H1 (cell line): ENCODE results near the gene ATOH8. TPM values are rescaled to one million over a fixed set of nuclear protein-coding genes. Genes with fewer than 3 reads are reported as not detected.

ENCODE experiments used
- CTCF ChIA-PET: fragments of 300-600 bp; sonication (Branson Sonifier 250); formaldehyde crosslinking; loops from one replicate; lab custom pipeline; 2021; ENCODE audit not compliant: partially characterized antibody; lab: Charles Lee
- POLR2A ChIA-PET: fragments of 300-600 bp; sonication (Branson Sonifier 250); formaldehyde crosslinking; loops from one replicate; lab custom pipeline; 2021; ENCODE audit warnings: inconsistent platforms; ENCODE audit not compliant: partially characterized antibody; lab: Charles Lee
- DNase-seq, 2 experiments: peaks; one replicate each; pipeline versions ENCODE4 v3.0.0 to v3.0.0-alpha.2; 2010 to 2022; ENCODE audit warnings: low spot score in 2 of 2, low read depth in 1 of 2, mixed read lengths in 1 of 2
- FAIRE-seq: peaks from 2 replicates; lab custom pipeline; 2011; peaks lifted over from hg19 to GRCh38; lab: Jason Lieb, UNC
- H2AFZ ChIP-seq: 2 replicates; pipeline ENCODE4 v1.8.1; 2012; ENCODE audit warnings: low read length, inconsistent platforms
- H2AK5ac ChIP-seq: 2 replicates; pipeline ENCODE4 v1.6.1; 2013; ENCODE audit warnings: low read depth, low read length
- H2BK120ac ChIP-seq: replicated peaks from 2 replicates; pipeline ENCODE3; 2013; ENCODE audit warnings: low read depth, low read length, inconsistent platforms
- H2BK12ac ChIP-seq: 2 replicates; pipeline ENCODE4 v1.6.1; 2013; ENCODE audit warnings: low read depth, low read length
- H2BK15ac ChIP-seq: 2 replicates; pipeline ENCODE4 v1.6.1; 2013; ENCODE audit warnings: low read length
- H2BK20ac ChIP-seq: 2 replicates; pipeline ENCODE4 v1.6.1; 2013; ENCODE audit warnings: low read length
- H2BK5ac ChIP-seq: 2 replicates; pipeline ENCODE4 v1.6.1; 2013; ENCODE audit warnings: low read depth, low read length
- H3K14ac ChIP-seq: 2 replicates; pipeline ENCODE4 v1.6.1; 2013; ENCODE audit warnings: inconsistent platforms; ENCODE audit not compliant: insufficient read length
- H3K18ac ChIP-seq: 2 replicates; pipeline ENCODE4 v1.6.1; 2013; ENCODE audit warnings: low read length; ENCODE audit errors: extremely low read depth
- H3K23ac ChIP-seq: 2 replicates; pipeline ENCODE4 v1.6.1; 2013; ENCODE audit warnings: inconsistent platforms; ENCODE audit not compliant: insufficient read length
- H3K23me2 ChIP-seq: 2 replicates; pipeline ENCODE4 v1.6.1; 2013; ENCODE audit warnings: low read depth, low read length
- H3K27ac ChIP-seq: 2 replicates; pipeline ENCODE4 v1.6.1; 2011; ENCODE audit warnings: low read depth, low read length, inconsistent platforms
- H3K27me3 ChIP-seq, 4 experiments: replicated peaks in 1 of 4; 1 replicate in 1 of 4; 2 replicates in 3 of 4; pipeline versions ENCODE4 v1.6.1 to v1.8.1; 2011 to 2013; ENCODE audit warnings: low read length in 3 of 4, mild to moderate bottlenecking in 3 of 4, inconsistent platforms in 2 of 4, mixed read lengths in 2 of 4, moderate library complexity in 1 of 4; ENCODE audit not compliant: control insufficient read depth in 3 of 4, insufficient read depth in 3 of 4; ENCODE audit errors: extremely low read depth in 1 of 4
- H3K36me3 ChIP-seq, 4 experiments: 2 replicates each; pipeline versions ENCODE4 v1.6.1 to v1.8.1; 2011 to 2013; ENCODE audit warnings: mild to moderate bottlenecking in 4 of 4, low read length in 3 of 4, moderate library complexity in 2 of 4, control low read depth in 1 of 4, inconsistent platforms in 1 of 4; ENCODE audit not compliant: insufficient read depth in 4 of 4, control insufficient read depth in 2 of 4
- H3K4ac ChIP-seq: replicated peaks from 2 replicates; pipeline ENCODE3; 2013; ENCODE audit warnings: low read length, low read depth, mixed read lengths, inconsistent platforms; ENCODE audit not compliant: insufficient read length
- H3K4me1 ChIP-seq, 4 experiments: replicated peaks in 1 of 4; 1 replicate in 1 of 4; 2 replicates in 3 of 4; pipeline versions ENCODE4 v1.6.1 to v1.8.1; 2011 to 2013; ENCODE audit warnings: low read length in 3 of 4, inconsistent platforms in 2 of 4, mixed read lengths in 1 of 4; ENCODE audit not compliant: insufficient read depth in 4 of 4, control insufficient read depth in 3 of 4
- H3K4me2 ChIP-seq, 2 experiments: 2 replicates each; pipeline versions ENCODE4 v1.6.1 to v1.8.1; 2011 to 2013; ENCODE audit warnings: low read depth in 2 of 2, low read length in 2 of 2, control low read depth in 1 of 2, inconsistent platforms in 1 of 2, mild to moderate bottlenecking in 1 of 2; ENCODE audit not compliant: insufficient read depth in 1 of 2
- H3K4me3 ChIP-seq, 4 experiments: fragments of 200-600, 300-600 bp in 1 of 4; sonication (generic), shearing (Covaris generic), sonication (Bioruptor Twin) in 1 of 4; 2 replicates each; pipeline versions ENCODE4 v1.5.1 to v1.8.1; 2011 to 2016; ENCODE audit warnings: low read length in 4 of 4, low read depth in 3 of 4, control low read depth in 2 of 4, inconsistent platforms in 2 of 4, mild to moderate bottlenecking in 2 of 4, mixed read lengths in 1 of 4, moderate library complexity in 1 of 4; ENCODE audit not compliant: insufficient read depth in 2 of 4; ENCODE audit errors: extremely low read depth in 1 of 4
- H3K56ac ChIP-seq: replicated peaks from 2 replicates; pipeline ENCODE3; 2013; ENCODE audit warnings: low read depth, mild to moderate bottlenecking, mixed read lengths, low read length, inconsistent platforms; ENCODE audit not compliant: insufficient read length
- H3K79me1 ChIP-seq: 2 replicates; pipeline ENCODE4 v1.6.1; 2013; ENCODE audit warnings: low read depth, low read length, control low read depth
- H3K79me2 ChIP-seq, 2 experiments: 2 replicates each; pipeline versions ENCODE4 v1.6.1 to v1.8.1; 2012 to 2013; ENCODE audit warnings: low read length in 2 of 2, mild to moderate bottlenecking in 2 of 2, inconsistent platforms in 1 of 2; ENCODE audit not compliant: insufficient read depth in 2 of 2, control insufficient read depth in 1 of 2
- H3K9ac ChIP-seq, 4 experiments: replicated peaks in 1 of 4; 1 replicate in 1 of 4; 2 replicates in 3 of 4; pipeline versions ENCODE4 v1.6.1 to v1.8.1; 2011 to 2013; ENCODE audit warnings: low read depth in 3 of 4, low read length in 3 of 4, control low read depth in 2 of 4, mild to moderate bottlenecking in 2 of 4, moderate library complexity in 2 of 4, inconsistent platforms in 1 of 4; ENCODE audit errors: extremely low read depth in 1 of 4
- H3K9me3 ChIP-seq, 2 experiments: 2 replicates each; pipeline versions ENCODE4 v1.6.1 to v1.8.1; 2012 to 2013; ENCODE audit warnings: mild to moderate bottlenecking in 2 of 2, moderate library complexity in 2 of 2, control low read depth in 1 of 2, inconsistent platforms in 1 of 2, low read depth in 1 of 2, low read length in 1 of 2, mixed read lengths in 1 of 2; ENCODE audit not compliant: insufficient read depth in 2 of 2
- H4K20me1 ChIP-seq, 2 experiments: replicated peaks in 1 of 2; 2 replicates each; pipeline versions ENCODE3 to v1.8.1; 2011 to 2013; ENCODE audit warnings: inconsistent platforms in 2 of 2, low read length in 2 of 2, mild to moderate bottlenecking in 1 of 2; ENCODE audit not compliant: insufficient read depth in 2 of 2, control insufficient read depth in 1 of 2
- H4K5ac ChIP-seq: 2 replicates; pipeline ENCODE4 v1.6.1; 2013; ENCODE audit warnings: low read length, low read depth, mixed read lengths, inconsistent platforms; ENCODE audit not compliant: insufficient read length
- H4K8ac ChIP-seq: 2 replicates; pipeline ENCODE4 v1.8.0; 2013; ENCODE audit warnings: mild to moderate bottlenecking, moderate library complexity, low read length, inconsistent platforms; ENCODE audit not compliant: insufficient read depth; ENCODE audit errors: extremely low read depth
- H4K91ac ChIP-seq: replicated peaks from 2 replicates; pipeline ENCODE3; 2013; ENCODE audit warnings: low read length, mixed read lengths, inconsistent platforms; ENCODE audit not compliant: insufficient read length
- BCL11A ChIP-seq, 2 experiments: IDR thresholded peaks; one replicate each; pipeline ENCODE4 v1.6.1; 2011; ENCODE audit warnings: low read depth in 2 of 2, low read length in 2 of 2, mild to moderate bottlenecking in 2 of 2
- CHD2 ChIP-seq: IDR thresholded peaks from 2 replicates; pipeline ENCODE4 v1.6.1; 2012; ENCODE audit warnings: low read length, improper control_type of control experiment
- EZH2 ChIP-seq: fragments of 200-600 bp; sonication (generic); IDR thresholded peaks from 2 replicates; pipeline ENCODE4 v1.7.1; 2012; ENCODE audit warnings: low read depth, mild to moderate bottlenecking, moderate library complexity, low read length, inconsistent platforms; ENCODE audit not compliant: severe bottlenecking
- FOSL1 ChIP-seq: IDR thresholded peaks from 2 replicates; pipeline ENCODE4 v1.6.1; 2011; ENCODE audit warnings: mild to moderate bottlenecking, low read depth, low read length, moderate library complexity; ENCODE audit not compliant: insufficient read depth
- HDAC2 ChIP-seq, 2 experiments: fragments of 300-600 bp in 1 of 2; sonication (generic) in 1 of 2; IDR thresholded peaks; 2 replicates each; pipeline ENCODE4 v1.6.1; 2011 to 2012; ENCODE audit warnings: low read depth in 2 of 2, low read length in 2 of 2, mild to moderate bottlenecking in 2 of 2, moderate library complexity in 2 of 2, borderline replicate concordance in 1 of 2, inconsistent platforms in 1 of 2
- KDM5A ChIP-seq: fragments of 200-600 bp; IDR thresholded peaks from 2 replicates; pipeline ENCODE4 v1.7.1; 2012; ENCODE audit warnings: mild to moderate bottlenecking, low read length, inconsistent platforms, mixed read lengths
- NRF1 ChIP-seq: IDR thresholded peaks from 2 replicates; pipeline ENCODE4 v1.6.1; 2011; ENCODE audit warnings: mild to moderate bottlenecking, low read depth, low read length, improper control_type of control experiment
- POLR2A ChIP-seq, 2 experiments: IDR thresholded peaks; 1 replicate in 1 of 2; 2 replicates in 1 of 2; pipeline ENCODE4 v1.6.1; 2011; ENCODE audit warnings: low read depth in 2 of 2, low read length in 2 of 2, mild to moderate bottlenecking in 2 of 2; ENCODE audit errors: control extremely low read depth in 1 of 2
- RXRA ChIP-seq: IDR thresholded peaks from 2 replicates; pipeline ENCODE4 v1.6.1; 2011; ENCODE audit warnings: low read depth, mild to moderate bottlenecking, low read length, moderate library complexity; ENCODE audit not compliant: insufficient read depth
- SRF ChIP-seq: IDR thresholded peaks from 2 replicates; pipeline ENCODE4 v1.6.1; 2011; ENCODE audit warnings: mild to moderate bottlenecking, low read depth, low read length, moderate library complexity
- WGBS, 2 experiments: shearing (Covaris generic) in 1 of 2; methylation state at CpG; one replicate each; pipeline versions ENCODE4 v1.1.6 to v1.1.7; 2013 to 2015; ENCODE audit warnings: low lambda C conversion rate in 2 of 2, mixed read lengths in 2 of 2, inconsistent platforms in 1 of 2, low coverage in 1 of 2, missing lambda C conversion rate in 1 of 2; ENCODE audit not compliant: insufficient replicate concordance in 2 of 2, insufficient coverage in 1 of 2, insufficient read length in 1 of 2; ENCODE audit errors: extremely low coverage in 1 of 2, missing lambda C conversion rate in 1 of 2; 5-methylcytosine and 5-hydroxymethylcytosine counted together
- polyA plus RNA-seq, 7 experiments: library from polyadenylated mRNA; depleted of rRNA in 3 of 7; stranded (reverse) in 5 of 7; unstranded in 2 of 7; fragments of >200 nt in 5 of 7; fragments of 200-250 nt in 2 of 7; gene quantifications; 1 replicate in 5 of 7; 2 replicates in 1 of 7; 4 replicates in 1 of 7; pipeline versions ENCODE4 v1.2.1 to v1.2.3, GENCODE V29; 2011 to 2013; ENCODE audit warnings: missing spikeins in 2 of 7, mixed read lengths in 2 of 7
- total RNA-seq: library from RNA; stranded (reverse); fragmentation: NEBNext Ultra II Directional; extraction: Animal tissue kit (Norgen Biotek cat#: 25700); gene quantifications from 2 replicates; pipeline ENCODE4 v1.2.1, GENCODE V29; 2021
- TF ChIP-seq, protein P1 (sequence below), 3 experiments: IDR thresholded peaks; 1 replicate in 2 of 3; 2 replicates in 1 of 3; pipeline versions ENCODE4 v1.5.1 to v1.6.1; 2011; ENCODE audit warnings: low read length in 3 of 3, mild to moderate bottlenecking in 3 of 3, inconsistent platforms in 2 of 3, low read depth in 1 of 3, moderate library complexity in 1 of 3; ENCODE audit not compliant: insufficient read depth in 1 of 3; ENCODE audit errors: control extremely low read depth in 1 of 3

ATOH8 gene
- total and polyA plus RNA-seq, 2 of the 8 experiments (the other 6 are each of a cell fraction or from before 2014, with no cell fraction given), result 0.50 to 0.53 TPM

DNA sequence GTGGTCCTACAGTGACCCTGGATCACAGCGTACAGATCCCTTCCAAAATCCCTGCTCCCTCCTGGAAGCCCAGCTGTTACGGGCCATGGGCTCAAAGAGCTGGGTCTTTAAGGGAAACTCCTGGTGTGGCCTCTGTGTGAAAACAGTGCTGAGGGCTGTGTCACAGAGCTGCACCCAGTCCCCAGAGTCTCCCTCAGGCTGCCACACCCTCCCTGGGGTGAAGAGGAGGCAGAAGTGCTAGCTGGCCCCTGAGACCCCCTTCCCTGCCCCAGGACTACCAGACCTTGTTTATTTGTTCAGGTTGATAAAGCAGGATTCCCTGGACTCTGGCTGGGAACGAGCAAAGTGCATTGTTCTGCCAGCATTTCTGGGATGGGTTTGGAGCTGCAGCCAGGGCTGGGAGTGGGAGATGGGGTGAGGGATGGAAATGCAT, 7.7 kb downstream of the ATOH8 start:
- peaks cover 8% of the 10 kb centered on the region; the same call in 1 of the 2 replicates for H3K23me2 ChIP-seq
- no peak overlapping the region for H3K18ac ChIP-seq
- no peak overlapping the region for H3K9ac ChIP-seq
- no peaks in the 10 kb centered on the region for H3K79me1 ChIP-seq
- no peaks in the 10 kb centered on the region for H3K79me2 ChIP-seq
- WGBS, 2 experiments, result 86% methylated on average over 3 of the region's 3 CpGs; no CpG with 5 or more reads in 1 of the 2 experiments
- H4K8ac ChIP-seq, result no peak overlapping the region
- no peak overlapping the region for H2BK12ac ChIP-seq
- H3K27me3 ChIP-seq, result peaks cover 2 to 30% (median 25%) of the 10 kb centered on the region in 4 experiments
- no peaks in the 10 kb centered on the region for H3K36me3 ChIP-seq
- peaks cover 5 to 19% (median 13%) of the 10 kb centered on the region in 4 experiments for H3K4me1 ChIP-seq
- H3K56ac ChIP-seq, result no peak overlapping the region
- FAIRE-seq (no peak), DNase-seq (no peak)
- H2BK20ac ChIP-seq, result no peak overlapping the region
- H3K9me3 ChIP-seq, result no peaks in the 10 kb centered on the region
- H2BK120ac ChIP-seq, result no peak overlapping the region
- ChIA-PET POLR2A (no interaction called here), CTCF (interaction anchor here (1.5 to 47.8 kb wide), 9 partner anchors 7 to 54 kb away, joined by 5 to 986 read pairs (median 7); partner anchors contain the start of gene ATOH8)
- H2BK5ac ChIP-seq, result no peak overlapping the region
- H4K20me1 ChIP-seq, result peaks cover 0 to 7% of the 10 kb centered on the region in 2 experiments
- no peak overlapping the region for H3K14ac ChIP-seq
- no peak overlapping the region for H3K4ac ChIP-seq
- no peak overlapping the region; the same call in 1 of the 2 replicates for H2AK5ac ChIP-seq
- H3K27ac ChIP-seq, result no peak overlapping the region
- H2AFZ ChIP-seq, result no peak overlapping the region
- H3K4me2 ChIP-seq, result no peak overlapping the region
- no peak overlapping the region for H3K4me3 ChIP-seq
- no peak overlapping the region for H2BK15ac ChIP-seq
- no peak overlapping the region for H4K5ac ChIP-seq
- H3K23ac ChIP-seq, result no peak overlapping the region
- H4K91ac ChIP-seq, result no peak overlapping the region
- no peak for TF ChIP-seq FOSL1
- no peak for TF ChIP-seq POLR2A (IDR thresholded peaks at IDR 0.05; ENCODE audit: control extremely low read depth in 1 of 2, low read depth in 2 of 2, low read length in 2 of 2)
- TF ChIP-seq NRF1, result no peak
- no peak for TF ChIP-seq HDAC2 (IDR thresholded peaks at IDR 0.05; ENCODE audit: borderline replicate concordance in 1 of 2, low read depth in 2 of 2, low read length in 2 of 2)
- no peak for TF ChIP-seq SRF
- TF ChIP-seq BCL11A (IDR thresholded peaks at IDR 0.05; ENCODE audit: low read depth in 2 of 2, low read length in 2 of 2), result no peak
- TF ChIP-seq CHD2, result no peak
- TF ChIP-seq KDM5A, result no peak
- TF ChIP-seq EZH2, result no peak
- TF ChIP-seq, protein P1, sequence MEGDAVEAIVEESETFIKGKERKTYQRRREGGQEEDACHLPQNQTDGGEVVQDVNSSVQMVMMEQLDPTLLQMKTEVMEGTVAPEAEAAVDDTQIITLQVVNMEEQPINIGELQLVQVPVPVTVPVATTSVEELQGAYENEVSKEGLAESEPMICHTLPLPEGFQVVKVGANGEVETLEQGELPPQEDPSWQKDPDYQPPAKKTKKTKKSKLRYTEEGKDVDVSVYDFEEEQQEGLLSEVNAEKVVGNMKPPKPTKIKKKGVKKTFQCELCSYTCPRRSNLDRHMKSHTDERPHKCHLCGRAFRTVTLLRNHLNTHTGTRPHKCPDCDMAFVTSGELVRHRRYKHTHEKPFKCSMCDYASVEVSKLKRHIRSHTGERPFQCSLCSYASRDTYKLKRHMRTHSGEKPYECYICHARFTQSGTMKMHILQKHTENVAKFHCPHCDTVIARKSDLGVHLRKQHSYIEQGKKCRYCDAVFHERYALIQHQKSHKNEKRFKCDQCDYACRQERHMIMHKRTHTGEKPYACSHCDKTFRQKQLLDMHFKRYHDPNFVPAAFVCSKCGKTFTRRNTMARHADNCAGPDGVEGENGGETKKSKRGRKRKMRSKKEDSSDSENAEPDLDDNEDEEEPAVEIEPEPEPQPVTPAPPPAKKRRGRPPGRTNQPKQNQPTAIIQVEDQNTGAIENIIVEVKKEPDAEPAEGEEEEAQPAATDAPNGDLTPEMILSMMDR (IDR thresholded peaks at IDR 0.05; ENCODE audit: control extremely low read depth in 1 of 3, insufficient read depth in 1 of 3, low read depth in 1 of 3, low read length in 3 of 3), result no peak
- no peak for TF ChIP-seq RXRA
